NCI-H774 (cell line): ENCODE data around the gene NSD1.

Experiments
- DNase-seq: peaks from one replicate; lab custom pipeline; 2025; lab: John Stamatoyannopoulos, UW

Gene NSD1, protein sequence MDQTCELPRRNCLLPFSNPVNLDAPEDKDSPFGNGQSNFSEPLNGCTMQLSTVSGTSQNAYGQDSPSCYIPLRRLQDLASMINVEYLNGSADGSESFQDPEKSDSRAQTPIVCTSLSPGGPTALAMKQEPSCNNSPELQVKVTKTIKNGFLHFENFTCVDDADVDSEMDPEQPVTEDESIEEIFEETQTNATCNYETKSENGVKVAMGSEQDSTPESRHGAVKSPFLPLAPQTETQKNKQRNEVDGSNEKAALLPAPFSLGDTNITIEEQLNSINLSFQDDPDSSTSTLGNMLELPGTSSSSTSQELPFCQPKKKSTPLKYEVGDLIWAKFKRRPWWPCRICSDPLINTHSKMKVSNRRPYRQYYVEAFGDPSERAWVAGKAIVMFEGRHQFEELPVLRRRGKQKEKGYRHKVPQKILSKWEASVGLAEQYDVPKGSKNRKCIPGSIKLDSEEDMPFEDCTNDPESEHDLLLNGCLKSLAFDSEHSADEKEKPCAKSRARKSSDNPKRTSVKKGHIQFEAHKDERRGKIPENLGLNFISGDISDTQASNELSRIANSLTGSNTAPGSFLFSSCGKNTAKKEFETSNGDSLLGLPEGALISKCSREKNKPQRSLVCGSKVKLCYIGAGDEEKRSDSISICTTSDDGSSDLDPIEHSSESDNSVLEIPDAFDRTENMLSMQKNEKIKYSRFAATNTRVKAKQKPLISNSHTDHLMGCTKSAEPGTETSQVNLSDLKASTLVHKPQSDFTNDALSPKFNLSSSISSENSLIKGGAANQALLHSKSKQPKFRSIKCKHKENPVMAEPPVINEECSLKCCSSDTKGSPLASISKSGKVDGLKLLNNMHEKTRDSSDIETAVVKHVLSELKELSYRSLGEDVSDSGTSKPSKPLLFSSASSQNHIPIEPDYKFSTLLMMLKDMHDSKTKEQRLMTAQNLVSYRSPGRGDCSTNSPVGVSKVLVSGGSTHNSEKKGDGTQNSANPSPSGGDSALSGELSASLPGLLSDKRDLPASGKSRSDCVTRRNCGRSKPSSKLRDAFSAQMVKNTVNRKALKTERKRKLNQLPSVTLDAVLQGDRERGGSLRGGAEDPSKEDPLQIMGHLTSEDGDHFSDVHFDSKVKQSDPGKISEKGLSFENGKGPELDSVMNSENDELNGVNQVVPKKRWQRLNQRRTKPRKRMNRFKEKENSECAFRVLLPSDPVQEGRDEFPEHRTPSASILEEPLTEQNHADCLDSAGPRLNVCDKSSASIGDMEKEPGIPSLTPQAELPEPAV (N-terminal part only)

DNA sequence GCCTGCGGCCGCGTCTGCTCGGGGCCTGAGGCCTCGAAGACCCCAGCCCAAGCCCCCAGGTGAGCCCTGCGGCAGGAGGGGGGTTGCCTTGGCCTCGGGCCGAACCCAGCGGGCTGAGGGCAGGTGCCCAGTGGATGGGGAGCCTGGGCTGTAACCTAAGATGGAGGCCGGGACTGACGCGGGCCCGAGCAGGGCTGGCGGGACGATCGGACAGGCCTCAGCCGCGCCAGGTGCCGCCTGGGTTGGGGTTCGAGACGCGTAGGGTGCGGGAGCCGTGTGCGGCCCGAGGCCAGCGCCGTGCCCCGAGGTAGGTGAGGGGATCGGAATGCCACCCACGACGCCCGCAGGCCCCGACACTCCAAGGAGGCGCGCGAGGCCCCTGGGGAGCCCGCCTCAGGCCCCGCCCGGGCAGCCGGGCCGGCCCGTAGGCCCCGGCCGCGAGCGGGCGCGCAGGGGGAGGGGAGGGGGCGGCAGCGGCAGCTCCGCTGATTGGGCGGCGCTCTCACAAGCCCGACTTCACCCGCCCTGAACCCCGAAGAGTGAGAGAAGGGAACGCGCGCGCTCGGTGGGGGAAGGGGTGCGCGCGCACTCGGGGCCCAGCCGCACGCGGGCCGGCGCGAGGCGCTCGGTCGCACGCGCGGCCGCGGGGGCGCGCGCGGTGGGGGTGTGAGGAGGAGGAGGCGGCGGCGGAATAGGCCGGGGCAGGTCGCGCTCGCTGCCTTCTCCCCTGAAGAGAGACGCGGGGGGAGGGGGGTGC is at the start of gene NSD1:
NSD1 (plus strand) TSS at position 678 of the 757 bp plus-strand sequence. CDS start 1,331 bp downstream, outside the sequence.
- DNase-seq = peak; percentile 80

DNA sequence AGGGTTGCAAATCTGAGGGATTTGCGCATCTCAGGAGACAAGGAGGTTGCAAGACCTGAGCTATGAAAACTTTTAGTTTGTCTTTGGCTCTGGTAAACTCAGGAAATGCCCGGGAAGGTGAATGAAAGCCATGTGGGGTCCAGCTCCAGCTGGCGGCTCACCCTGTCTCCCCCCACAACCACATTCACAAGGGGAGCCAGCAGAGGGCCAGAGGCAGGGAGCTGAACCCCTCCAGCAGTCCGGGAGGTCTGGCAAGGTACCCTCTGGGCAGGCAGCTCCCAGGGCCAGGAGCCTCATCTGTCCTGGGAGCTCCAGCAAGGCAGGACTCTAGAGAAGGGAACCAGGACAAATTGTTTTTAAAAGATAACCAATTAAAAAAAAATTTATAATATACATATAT is 49.4 kb upstream of the NSD1 start:
- no peak for DNase-seq

DNA sequence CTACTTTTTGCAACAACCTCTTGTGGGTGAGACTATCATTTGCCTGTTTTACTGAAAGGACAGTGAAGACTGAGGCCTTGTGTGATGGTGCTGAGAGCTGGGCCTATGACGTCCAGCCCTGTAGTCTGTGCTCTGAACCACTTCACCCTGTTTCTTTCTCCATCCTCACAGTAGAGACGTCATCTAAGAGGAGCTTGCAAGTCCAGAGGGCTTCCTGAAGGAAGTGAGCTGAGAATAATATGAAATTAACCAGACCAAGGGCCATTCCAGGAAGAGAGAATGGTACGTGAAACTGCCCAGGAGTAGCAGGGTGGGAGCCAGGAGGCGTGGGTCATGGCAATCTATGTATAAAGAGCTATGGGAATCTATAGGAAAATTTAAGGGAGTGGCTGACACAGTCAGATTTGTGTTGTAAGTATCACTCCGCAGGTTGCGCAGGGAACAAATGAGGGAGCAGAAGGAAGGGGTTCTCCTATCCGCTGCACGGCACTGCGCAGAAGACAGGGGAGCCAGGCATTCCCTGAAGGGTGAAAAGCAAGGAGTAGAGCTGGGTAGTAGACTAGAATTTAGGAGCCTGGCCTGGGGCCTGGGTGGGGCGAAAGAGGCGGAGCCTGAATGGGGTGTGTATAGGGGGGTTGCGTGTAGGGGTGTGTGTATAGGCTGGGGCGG is 47.5 kb upstream of the NSD1 start:
- DNase-seq = no peak

DNA sequence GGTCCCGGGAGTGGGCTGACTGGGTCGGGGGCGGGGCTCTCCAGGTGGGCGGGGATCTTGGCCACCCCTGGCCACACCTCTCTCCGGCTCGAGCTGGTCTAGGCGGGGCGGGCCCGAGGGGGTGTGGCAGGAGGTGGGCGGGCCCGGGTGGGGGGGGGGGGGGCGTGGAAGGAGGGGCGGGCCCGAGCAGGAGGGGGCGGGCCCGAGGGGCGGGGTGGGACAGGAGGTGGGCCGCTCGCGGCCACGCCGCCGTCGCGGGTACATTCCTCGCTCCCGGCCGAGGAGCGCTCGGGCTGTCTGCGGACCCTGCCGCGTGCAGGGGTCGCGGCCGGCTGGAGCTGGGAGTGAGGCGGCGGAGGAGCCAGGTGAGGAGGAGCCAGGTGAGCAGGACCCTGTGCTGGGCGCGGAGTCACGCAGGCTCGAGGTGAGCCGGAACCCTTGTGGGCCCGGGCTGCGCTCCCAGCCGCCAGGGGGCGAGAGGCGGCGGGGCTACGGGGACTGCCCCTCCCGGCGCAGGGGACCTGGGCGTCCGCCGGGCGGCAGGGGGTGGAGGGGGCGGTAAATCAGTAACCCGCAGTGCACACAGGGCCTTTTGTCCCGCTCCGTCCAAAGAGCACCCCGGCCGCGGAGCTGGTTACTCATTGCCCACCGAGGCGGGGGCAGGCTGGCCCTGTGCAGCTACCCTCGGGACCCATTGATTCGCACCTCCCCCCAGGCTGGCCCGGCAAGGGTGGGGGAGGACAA is 46.7 kb upstream of the NSD1 start, which contains the start of gene FGFR4:
FGFR4 (plus strand) TSS at position 262 of the 744 bp plus-strand sequence. CDS start 2,688 bp downstream, outside the sequence.
- peak; percentile 77 for DNase-seq

DNA sequence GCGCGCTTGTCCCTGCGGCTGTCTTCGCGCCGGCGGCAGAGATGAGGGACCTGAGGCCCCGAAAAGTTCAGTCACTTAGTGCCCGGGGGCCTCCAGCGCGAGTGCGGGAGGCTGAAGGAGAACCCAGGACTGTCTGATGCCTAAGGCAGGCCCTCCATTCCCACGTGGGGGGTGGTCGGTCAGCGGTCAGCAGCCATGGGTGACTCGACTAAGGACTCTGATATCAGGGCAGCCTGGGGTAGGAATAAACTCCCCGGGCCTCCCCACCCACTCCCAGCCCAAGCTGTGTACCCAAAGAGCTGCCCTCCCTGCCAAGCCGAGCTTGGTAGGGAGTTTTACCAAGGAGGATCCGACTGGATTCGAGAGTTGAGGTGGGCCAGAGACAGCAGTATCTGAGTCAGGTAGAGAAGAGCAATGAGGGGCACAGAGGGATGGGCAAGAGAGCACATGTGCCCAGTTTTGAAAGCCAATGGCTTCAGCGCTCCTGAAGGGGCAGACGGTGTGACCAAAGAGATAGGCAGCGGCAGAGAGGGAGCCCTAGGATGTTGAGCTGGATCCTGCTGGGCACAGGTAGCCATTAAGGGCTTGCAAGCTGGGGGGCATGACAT is 46.1 kb upstream of the NSD1 start:
- DNase-seq = no peak

DNA sequence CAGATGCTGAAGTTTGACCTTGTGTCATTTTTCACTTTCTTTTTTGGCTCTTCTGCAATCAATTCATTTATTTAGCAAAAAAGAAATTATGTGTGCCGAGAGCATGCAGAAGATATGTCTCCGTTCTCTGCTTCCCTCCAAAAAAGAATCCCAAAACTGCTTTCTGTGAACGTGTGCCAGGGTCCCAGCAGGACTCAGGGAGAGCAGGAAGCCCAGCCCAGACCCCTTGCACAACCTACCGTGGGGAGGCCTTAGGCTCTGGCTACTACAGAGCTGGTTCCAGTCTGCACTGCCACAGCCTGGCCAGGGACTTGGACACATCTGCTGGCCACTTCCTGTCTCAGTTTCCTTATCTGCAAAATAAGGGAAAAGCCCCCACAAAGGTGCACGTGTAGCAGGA is 44.4 kb upstream of the NSD1 start:
- no peak for DNase-seq

DNA sequence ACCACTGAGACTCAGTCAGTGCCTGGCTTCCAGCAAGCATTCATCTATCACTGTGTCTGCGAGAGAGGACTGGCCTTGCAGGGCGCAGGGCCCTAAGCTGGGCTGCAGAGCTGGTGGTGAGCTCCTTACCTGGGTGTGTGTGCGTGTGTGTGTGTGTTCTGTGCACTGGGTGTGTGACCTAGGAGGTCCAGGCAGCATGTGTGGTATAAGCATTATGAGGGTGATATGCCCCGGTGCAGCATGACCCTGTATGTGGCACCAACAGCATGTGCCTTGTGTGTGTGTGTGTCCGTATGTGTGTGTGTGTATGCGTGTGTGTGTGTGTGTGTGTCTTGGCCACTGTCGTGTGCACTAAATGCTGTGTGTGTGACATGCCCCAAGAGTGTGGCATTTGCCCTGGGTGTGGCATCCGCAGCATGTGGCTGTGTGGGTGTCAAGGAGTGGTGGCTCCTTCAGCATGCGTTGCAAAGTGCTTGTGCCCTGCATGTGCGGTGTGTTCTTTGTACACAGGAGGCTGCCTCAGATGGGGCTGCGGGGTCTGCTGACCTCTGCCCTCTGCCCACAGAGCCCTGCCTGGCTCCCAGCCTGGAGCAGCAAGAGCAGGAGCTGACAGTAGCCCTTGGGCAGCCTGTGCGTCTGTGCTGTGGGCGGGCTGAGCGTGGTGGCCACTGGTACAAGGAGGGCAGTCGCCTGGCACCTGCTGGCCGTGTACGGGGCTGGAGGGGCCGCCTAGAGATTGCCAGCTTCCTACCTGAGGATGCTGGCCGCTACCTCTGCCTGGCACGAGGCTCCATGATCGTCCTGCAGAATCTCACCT is 43.5 kb upstream of the NSD1 start:
- DNase-seq = no peak

DNA sequence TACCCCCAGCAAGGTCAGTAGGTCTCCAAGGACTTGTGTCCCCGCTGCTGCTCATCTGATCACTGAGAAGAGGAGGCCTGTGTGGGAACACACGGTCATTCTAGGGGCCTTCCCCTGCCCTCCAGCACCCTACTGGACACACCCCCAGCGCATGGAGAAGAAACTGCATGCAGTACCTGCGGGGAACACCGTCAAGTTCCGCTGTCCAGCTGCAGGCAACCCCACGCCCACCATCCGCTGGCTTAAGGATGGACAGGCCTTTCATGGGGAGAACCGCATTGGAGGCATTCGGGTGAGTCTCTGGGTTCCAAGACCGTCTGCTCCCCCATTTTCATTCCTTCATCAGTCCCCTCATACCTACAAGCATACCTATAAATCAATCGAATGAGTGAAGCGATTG is 42.8 kb upstream of the NSD1 start:
- no peak for DNase-seq

DNA sequence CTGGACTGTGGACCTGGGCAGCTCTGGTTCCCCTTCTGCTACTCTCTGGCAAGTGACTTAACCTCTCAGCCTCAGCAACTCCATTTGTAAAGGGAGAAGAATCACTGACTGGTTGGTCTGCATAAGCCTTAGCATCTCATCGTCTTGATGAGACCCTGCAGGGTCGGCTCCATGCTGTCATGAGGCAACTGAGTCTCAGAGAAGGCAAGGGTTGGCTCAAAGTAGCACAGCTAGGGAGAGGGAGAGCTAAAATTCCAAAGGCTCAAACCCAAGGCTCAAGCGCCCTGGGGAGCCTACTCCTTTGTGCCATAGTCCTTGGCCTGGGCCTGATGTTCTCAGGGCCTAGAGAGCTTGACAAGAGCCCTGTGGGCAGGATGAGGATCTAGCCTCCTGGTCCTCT is 42.3 kb upstream of the NSD1 start:
- no peak for DNase-seq

DNA sequence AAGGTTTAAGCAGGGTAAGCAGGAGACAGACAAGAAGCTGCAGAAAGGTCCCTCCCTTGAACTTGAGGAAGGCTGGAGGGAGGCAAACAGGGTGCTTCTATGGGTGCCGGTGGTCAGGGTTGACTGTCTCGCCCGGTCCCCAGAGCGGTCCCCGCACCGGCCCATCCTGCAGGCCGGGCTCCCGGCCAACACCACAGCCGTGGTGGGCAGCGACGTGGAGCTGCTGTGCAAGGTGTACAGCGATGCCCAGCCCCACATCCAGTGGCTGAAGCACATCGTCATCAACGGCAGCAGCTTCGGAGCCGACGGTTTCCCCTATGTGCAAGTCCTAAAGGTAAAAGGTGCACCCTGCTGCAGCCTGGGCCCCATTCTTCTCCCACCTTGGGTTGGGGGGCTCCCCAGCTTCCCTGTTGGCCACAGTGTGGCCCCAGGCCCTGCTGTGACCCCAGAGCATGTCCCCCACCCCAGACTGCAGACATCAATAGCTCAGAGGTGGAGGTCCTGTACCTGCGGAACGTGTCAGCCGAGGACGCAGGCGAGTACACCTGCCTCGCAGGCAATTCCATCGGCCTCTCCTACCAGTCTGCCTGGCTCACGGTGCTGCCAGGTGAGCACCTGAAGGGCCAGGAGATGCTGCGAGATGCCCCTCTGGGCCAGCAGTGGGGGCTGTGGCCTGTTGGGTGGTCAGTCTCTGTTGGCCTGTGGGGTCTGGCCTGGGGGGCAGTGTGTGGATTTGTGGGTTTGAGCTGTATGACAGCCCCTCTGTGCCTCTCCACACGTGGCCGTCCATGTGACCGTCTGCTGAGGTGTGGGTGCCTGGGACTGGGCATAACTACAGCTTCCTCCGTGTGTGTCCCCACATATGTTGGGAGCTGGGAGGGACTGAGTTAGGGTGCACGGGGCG is 41.1 kb upstream of the NSD1 start:
- DNase-seq = no peak

DNA sequence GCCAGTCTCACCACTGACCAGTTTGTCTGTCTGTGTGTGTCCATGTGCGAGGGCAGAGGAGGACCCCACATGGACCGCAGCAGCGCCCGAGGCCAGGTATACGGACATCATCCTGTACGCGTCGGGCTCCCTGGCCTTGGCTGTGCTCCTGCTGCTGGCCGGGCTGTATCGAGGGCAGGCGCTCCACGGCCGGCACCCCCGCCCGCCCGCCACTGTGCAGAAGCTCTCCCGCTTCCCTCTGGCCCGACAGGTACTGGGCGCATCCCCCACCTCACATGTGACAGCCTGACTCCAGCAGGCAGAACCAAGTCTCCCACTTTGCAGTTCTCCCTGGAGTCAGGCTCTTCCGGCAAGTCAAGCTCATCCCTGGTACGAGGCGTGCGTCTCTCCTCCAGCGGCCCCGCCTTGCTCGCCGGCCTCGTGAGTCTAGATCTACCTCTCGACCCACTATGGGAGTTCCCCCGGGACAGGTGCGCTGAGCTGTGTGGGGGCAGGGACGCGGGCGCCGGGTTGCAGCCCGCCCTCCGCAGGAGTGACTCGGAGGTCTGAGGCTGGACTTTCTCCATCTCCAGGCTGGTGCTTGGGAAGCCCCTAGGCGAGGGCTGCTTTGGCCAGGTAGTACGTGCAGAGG is 40.4 kb upstream of the NSD1 start:
- DNase-seq = no peak

DNA sequence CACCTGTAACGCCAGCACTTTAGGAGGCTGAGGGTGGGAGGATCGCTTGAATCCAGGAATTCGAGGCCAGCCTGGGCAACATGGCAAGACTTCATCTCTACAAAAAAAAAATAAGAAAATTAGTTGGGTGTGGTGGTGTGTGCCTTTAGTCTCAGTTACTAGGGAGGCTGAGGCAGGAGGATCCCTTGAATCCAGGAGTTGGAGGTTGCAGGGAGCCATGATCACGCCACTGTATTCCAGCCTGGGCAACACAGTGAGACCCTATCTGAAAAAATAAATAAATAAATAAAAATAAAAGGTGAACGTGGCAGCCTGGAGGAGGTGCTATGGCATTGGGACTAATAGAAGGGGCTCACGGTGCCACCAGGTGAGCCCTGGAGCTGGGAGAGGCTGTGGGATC is 39.8 kb upstream of the NSD1 start:
- no peak for DNase-seq

DNA sequence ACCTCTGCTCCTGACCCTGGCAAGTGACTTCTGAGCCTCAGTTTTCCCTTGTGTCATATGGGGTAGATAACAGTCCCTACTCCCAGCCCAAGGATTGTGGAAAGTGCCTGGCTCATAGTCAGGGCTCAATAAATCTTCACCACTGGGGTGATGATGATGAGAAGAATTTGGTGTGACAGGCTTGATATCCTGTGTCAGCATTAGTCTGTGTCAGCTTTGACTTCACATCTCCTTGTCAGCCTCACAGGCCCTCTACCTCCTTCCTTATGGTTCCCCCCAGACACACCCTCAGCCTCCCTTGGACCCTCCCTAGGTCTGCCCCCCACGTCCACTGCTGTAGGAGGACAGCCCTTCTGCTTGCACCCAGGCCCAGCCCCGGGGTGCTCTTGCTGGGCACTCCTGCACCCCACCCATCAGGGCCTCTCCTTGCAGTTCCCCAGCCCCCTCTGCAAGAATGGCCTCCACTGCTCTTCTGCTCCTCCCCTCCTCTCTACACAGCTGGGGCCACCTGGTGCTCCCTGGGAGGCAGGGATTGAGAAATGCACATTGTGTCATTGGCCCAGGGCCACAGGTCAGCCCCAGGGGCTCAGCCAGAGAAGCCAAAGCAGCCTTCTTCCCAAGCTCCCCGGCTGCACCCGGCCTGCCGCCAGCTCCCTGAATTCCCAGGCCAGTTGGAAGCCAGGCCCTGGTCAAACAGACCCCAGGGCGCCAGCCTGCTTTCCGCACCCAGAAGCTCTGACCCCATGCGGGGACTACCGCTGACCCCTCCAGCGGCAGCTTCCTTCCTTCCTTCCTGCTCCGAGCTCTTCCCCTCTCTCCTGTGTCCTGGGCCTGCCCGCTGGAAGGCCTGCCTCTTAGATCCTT is 39.1 kb upstream of the NSD1 start:
- DNase-seq = no peak

DNA sequence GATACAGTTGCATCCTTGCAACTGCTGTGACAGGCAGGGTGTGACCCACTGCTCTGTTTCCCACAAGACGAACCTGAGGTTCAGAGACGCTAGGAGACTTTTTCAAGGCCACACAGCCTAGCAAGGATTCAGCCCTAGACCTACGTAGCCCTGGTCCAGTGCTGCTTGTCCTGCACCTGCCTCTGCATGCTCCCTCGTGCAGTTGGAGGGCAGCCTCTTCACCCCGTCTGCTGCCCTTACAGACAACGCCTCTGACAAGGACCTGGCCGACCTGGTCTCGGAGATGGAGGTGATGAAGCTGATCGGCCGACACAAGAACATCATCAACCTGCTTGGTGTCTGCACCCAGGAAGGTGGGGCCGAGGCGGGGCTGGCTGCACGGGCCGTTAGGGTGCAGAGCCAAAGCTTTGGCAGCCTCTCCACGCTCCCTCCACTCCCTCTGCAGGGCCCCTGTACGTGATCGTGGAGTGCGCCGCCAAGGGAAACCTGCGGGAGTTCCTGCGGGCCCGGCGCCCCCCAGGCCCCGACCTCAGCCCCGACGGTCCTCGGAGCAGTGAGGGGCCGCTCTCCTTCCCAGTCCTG is 38.4 kb upstream of the NSD1 start:
- no peak for DNase-seq

DNA sequence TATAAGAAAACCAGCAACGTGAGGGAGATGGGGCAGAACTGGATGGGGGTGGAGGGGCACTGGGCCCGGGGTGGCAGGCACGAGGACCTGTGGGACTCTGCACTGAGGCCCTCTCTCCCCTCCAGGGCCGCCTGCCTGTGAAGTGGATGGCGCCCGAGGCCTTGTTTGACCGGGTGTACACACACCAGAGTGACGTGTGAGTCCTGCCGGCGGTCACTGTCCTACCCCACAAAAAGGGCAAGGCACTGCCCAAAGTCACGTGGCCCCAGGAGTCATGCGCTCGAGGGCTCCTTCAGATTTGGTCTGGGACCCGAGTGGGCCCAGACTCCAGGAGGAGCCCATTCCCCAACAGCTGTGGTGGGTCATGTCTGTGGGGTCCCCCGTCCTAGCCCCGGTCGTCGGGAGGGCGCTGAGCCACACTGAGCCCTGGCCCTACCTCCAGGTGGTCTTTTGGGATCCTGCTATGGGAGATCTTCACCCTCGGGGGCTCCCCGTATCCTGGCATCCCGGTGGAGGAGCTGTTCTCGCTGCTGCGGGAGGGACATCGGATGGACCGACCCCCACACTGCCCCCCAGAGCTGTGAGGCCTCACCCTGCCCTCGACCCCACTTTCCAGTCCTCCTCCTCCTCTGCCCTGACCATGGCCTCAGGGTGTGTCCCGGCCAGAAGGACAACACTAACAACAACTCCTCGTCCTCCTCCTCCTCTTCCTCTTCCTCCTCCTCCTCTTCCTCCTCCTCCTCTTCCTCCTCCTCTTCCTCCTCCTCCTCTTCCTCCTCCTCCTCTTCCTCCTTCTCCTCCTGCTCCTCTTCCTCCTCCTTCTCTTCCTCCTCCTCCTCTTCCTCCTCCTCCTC is 37.2 kb upstream of the NSD1 start:
- DNase-seq = no peak
